RPMI7951 (cell line): ENCODE results near the gene NFYC. TPM values are rescaled to one million over a fixed set of nuclear protein-coding genes. Genes with fewer than 3 reads are reported as not detected.

Experiments used
- DNase-seq: peaks from one replicate; pipeline ENCODE4 v3.0.0-alpha.2; 2012; ENCODE audit warnings: low read depth
- total RNA-seq: library from RNA; depleted of rRNA; stranded (reverse); fragments of >200 nt; shearing (Covaris generic); gene quantifications from 2 replicates; pipeline ENCODE4 v1.2.3, GENCODE V29; 2014

Gene NFYC
- total RNA-seq, 1 experiment from 2014 or later = 26.1 TPM

DNA sequence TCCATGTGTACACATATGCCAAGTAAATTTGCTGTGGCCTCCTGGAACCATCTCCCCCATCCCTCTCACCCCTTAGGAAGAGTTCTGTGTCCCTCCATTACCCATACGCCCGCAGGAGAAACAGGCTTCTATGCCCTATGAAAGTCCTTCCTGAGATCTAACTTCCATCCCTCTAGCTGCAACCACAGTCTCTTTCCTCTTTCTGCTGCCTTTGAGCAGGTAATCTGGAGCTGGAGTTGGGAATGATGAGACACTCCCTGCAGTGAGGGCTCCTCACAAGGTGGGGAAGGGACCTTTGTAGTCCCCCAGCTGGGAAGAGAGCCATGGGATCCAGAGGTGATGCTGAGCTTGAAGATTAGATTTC lies 90.1 kb downstream of the NFYC start:
- DNase-seq = no peak

DNA sequence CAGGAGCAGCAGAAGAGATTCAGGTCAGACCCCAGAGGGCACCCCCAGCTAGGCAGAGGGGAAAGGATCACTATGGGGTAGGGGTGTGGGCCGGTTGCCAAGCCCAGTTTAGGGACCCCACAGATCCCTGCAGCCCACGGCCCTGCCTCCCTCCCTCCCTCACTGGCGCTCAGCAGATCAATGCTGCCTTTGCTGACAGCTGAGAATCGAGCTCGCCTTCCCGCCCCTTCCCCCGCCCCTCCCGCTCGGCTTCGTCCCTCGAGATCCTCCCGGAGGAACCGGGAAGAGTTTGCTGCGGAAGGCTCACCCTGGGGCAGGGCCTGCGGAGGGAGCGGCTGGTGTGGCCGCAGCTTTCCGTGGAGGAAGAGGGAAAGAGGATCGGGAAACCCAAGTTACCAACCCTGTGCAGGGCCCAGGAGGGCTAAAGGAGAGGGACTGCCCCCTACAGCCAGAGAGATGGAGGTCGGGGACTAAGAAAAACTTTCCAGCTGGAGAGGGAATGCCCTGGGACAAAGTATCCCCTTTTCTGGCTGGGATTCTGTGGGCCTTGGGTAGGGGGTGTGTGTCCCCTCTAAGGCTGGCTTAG lies 91.0 kb downstream of the NFYC start:
- no peak for DNase-seq

DNA sequence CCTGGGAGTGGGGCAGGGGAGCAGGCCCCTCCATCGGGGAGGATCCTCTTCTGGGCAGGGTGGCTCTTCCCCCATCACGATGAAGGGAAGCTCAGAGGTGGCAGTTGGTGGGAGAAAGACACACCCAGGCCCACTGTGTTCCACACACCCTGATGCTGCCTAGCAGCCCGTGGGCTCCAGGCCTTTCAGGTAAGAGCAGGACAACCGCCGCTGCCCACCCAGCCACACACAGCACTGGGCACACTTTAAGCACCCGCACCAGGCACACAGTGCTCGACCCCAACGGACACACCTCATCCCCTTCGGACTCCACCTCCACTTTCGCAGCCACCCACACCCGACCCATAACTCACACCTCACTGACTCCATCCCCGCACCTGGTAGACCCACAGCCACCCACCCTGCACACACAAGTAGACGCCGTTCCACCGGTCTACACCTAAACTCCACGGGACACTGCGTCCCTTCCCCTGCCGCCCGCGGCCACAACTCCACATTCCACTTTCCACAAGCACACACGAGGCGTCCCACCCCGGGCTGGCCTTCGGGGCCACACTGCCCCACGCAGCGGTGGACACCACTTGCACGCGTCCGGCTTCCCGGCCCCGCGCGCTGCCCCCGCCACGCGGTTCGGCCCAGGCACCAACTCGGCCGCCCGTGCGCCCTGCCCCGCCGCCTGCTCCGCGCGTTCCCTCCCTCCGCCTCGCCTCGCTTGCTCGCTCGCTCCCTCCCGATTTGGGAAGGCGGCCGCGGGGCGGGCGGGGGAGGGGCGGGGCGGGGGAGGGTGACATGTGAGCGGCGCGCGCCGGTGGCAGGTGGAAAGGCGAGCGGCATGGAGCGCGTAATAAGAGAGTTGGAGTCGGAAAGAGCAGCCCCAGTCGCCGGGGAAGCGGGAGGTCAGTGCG lies 91.7 kb downstream of the NFYC start, which contains the start of gene KCNQ4:
Gene KCNQ4, plus strand, starts transcription at position 787 of the 905 bp plus-strand sequence. CDS start 307 bp downstream, outside the sequence.
- DNase-seq = no peak

DNA sequence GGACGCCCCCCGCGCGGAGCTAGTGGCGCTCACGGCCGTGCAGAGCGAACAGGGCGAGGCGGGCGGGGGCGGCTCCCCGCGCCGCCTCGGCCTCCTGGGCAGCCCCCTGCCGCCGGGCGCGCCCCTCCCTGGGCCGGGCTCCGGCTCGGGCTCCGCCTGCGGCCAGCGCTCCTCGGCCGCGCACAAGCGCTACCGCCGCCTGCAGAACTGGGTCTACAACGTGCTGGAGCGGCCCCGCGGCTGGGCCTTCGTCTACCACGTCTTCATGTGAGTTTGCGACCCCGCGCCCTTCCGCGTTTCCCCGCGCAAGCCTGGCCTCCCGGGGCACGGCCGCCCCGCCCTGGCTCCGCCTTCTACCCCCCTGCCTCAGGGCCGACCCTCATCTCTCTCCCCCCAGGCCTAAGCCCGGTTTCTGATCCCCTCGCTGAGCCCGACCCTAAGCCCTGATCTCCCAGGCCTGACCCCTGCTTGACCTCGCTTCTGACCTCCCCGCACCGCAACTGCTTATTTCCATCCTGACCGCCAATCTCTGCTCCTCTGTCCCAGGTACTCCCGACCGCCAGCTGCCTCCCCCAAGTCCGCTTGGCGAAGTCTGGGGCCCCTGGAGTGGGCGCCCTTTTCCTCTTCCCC lies 92.8 kb downstream of the NFYC start:
- DNase-seq = no peak

DNA sequence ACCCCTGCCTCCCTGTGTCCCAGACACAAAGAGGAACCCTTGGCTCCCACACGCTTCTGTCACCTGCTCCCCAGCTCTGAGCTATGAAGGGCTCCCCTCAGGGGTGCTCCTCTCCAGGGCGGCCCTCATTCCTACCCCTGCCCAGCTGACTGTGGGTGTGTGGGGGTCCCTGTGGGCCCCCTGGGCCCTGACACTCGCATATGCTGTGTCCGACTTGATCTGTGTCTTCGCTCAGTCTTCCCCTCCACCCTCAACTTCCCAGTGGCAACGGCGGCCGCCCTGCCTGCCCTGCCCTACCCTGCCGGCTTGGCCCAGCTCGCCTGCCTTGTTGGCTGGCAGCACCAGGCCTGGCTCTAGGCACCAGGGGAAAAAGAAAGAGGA lies 93.3 kb downstream of the NFYC start:
- DNase-seq = no peak

DNA sequence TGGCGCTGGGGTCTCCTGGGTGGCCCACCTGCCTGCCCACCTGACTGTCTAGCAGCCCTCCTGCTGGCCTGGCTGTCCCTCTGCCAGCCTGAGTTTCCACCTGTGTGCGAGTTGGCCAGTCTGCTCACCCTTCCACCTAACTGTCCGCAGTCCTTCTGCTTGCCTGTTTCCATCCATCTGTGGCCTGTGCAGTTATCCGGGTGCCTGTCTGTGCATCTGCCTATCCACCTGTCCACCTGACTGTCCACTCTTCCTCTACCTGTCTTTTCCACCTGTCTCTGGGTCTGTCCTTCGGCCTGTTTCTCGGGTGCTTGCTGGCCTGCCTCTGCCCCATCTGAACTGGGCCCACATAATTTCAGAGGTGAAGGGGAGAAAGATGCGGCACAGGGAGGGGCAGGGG lies 93.9 kb downstream of the NFYC start:
- no peak for DNase-seq

DNA sequence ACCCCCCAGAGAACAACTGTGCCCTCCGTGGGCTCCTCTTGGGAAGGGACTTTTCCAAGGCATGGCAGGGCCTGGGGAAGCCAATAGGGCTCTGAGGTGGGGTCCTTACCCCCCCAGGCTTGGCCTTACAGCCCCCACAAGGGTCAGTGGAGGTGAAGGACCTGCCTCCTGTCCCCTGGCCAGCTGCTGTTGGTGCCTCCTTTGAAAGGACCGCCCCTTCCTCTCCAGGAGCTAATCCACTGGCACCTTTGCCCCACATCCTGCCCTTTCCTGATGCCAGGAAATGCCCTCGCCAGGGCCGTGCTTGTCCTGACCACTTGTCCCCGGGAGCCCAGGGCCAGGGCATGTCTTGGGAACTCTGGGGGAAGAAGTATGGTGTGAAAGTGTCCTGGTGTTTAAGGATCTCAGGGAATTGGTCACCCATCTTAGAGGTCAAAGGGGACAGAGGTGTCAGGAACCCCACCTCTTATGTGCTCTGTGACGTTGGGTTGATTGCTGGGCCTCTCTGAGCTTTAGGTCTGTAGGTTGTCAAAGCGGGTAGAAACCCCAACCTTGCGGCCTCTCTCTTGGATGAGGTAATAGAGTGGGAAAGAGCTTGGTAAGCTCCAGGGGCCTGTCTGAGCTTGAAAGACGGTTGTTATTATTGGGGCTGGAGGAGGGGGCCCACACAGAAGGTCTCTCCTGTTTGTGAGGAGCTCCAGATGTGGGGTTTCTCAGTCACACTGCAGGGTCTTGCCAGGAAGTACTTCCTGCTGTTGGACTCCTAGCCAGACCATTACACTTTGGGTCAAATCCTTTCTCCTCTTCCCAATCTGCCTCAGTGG lies 94.9 kb downstream of the NFYC start:
- DNase-seq = no peak

DNA sequence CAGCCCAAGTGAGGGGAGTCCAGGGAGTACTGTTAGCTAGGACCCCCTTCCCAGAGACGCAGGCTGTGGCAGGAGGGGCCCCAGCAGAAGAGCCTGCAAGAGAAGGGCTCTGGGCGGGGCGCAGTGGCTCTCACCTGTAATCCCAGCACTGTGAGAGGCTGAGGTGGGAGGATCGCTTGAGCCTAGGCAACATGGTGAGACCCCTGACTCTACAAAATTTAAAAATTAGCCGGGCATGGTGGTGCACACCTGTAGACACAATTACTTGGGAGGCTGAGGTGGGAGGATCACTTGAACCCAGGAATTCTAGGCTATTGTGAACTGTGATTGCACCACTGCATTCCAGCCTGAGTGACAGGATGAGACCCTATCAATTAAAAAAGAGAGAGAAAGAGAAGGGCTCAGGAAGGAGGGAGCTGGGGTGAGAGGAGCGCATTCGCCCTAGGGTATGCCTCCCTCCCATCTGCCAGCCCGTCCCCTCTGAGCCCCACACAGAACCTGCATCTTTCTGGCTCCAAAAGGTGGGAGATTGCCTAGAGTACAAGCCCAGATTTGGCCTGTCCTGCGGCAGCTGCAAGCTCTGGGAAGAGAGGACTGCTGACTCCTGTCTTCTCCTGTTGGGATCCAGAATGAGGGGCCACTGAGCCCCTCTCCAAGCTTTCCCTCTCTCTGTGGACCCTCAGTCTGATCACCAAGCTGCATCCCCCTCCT lies 95.6 kb downstream of the NFYC start:
- no peak for DNase-seq

DNA sequence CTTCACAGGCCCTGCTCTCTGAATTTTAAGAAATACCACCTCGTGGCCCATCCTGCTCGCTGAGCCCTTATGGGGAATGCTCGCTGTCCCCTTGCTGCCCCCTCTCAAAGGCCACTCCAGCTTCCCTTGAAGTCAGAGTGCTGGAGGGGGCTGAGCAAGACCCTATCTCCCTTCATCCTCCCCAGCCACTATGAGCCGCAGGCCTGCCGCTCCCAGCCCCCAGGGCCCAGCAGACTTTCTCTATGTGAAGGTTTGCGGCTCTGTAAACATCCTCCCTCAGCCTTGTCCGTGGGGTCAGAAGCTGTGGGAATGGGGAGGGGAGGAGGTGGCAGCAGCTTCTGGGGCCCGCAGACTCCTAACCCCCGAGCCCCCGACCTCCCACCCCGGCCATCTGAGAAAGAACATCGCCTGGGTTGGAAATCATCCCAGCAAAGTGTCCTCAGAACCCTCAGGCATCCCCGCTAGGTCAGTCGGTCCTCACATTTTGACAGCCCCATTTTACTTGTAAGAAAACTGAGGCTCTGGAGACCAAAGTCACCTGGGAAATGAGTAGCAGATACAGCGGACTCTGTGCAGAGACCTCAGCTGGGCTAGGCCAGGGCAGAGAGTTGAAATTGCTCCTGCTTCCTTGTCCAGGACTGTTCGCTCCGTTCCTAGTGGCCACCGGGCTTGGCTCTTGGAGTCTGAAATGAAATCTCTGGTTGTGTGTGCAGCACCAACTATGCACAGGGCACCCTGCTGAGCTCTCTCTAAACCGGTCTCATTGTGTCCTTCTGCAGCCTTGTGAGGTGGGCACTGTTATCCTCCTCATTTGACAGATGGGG lies 96.4 kb downstream of the NFYC start:
- DNase-seq = no peak

DNA sequence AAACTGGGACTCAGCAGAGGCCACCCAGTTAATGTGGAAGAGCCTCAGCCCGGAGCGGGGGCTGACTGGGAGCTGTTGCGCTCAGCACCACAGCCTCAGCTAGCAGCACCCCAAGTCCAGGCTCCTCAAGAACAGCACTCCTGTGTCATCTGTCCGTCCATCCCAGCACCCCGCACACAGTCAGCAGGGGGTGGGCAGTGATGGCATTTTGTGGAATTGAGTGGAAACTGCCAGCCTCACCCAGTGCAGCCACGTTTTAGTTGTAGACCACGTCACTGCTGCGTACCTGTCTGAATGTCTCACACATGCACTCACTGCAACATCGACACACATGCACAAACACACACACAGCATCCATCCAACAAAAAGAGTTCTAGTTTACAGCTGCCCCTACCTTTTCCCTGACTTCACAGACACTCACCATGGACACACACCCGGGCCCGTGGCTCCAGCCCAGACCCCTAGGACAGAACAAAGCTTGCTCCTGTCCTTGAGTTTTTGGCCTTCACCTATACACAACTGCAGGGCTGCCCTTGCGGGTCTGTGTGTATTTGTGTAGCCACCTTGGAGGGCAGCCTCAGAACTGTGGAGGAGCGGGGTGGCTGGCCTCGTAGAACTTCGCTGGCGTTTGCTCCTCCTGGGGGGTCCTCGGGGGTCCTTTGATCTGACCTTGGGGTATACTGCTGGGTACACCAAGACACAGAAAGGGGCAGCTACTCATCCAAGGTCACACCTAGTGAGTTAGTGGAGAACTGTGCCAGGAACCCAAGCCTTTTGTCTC lies 97.2 kb downstream of the NFYC start:
- DNase-seq = no peak

DNA sequence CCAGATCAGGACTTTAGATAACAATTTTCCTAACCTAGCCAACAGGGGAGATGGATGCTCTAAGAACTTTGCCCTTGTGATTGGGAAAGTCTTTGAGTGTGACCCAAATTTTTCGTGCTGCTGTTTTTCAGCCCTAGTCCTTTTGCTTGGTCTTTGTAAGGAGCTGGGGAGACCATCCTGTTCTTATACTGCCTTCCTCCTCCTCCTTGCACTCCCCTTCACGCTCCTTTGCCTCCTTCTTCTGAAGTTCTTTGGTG lies 97.8 kb downstream of the NFYC start:
- no peak for DNase-seq

DNA sequence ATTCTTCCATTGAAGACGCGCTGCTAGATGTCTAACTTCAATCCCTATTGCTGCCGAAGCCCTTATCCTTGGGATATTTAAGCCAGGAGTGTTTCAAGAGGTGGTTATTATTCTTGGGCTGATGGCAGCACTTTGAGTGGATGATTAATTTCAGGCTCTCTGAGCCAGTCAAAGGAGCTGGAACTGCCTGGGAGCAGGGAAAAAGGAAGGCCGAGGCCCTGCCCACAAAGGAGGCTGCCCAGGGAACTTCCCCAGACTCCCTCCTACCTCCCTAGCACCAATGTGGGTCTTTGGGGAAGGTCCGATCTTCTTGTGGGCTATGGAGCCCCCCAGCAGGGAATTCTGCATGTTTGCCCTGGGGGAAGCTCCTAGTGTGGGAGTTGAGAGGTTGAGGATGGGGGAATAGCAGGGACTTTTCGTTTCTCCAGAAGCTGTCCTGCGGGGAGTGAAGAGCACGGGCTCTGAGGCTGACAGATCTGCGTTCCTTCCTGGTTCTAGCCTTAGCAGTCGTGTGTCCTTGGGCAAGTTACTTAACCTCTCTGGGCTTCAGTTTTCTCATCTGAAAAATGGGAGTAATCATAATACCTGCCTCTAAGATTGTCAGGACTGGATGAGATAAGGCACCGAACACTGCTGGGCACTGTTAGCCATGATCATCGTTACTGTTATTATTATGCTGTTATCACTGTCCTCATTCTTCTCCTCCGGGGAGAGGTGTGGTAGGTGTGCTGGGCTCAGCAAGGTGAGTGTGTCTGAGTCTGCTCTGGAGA lies 98.3 kb downstream of the NFYC start:
- DNase-seq = no peak

DNA sequence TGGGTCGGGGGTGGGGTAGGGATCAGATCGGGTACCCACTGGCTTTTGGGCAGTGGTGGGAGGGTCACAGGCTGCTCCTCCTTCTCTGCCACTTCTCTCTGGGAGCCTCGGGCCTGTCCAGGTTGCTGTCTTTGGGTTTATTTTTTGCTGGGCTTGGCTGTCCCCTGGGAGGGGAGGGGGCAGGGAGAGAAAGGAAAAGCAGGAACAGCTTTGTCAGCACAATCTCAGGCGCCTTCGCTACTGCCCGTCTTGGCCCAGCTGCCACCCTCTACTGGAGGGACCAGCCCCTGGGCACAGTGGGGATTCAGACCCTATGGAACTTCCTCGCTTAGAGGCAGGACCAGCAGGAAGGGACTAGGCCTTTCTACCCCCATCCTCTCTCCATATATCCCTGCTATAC lies 100.5 kb downstream of the NFYC start:
- no peak for DNase-seq

DNA sequence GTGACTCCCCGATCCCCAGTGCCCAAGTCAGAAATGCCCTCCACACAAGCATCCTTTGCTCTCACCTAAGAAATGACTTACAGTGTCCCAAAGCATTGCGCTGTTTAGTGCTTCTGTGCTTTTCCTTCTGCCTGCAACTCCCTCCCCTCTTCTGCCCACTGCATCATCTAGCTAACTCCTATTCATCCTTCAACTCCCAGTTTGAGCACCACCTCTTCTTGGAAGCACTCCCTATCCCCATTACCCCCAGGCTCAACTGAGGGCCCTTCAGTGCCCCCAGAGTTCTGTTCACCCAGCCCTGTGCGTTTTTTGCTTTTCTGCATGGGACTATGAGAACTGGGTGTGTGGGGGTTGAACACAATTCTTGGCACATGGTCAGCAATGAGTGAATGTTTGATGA lies 102.1 kb downstream of the NFYC start:
- DNase-seq = no peak

DNA sequence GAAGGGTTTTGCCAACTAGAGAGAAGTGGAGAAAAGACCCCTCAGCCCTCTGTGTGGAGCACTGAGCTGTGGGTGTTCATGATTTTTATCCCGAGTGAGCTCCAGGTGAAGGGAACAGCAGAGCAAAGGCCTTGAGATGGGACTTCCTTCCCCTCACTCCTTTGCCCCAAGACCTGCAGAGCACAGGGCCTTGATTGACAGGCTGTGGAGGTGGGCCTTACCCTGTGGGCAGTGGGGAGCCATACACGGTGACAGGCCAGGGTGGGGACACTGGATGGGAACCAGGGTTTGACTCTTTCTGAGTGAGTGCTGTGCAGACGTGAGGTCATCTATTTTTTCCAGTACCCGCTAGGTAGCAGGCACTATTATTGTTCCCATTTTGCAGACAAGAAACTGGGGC lies 102.5 kb downstream of the NFYC start:
- DNase-seq = no peak

DNA sequence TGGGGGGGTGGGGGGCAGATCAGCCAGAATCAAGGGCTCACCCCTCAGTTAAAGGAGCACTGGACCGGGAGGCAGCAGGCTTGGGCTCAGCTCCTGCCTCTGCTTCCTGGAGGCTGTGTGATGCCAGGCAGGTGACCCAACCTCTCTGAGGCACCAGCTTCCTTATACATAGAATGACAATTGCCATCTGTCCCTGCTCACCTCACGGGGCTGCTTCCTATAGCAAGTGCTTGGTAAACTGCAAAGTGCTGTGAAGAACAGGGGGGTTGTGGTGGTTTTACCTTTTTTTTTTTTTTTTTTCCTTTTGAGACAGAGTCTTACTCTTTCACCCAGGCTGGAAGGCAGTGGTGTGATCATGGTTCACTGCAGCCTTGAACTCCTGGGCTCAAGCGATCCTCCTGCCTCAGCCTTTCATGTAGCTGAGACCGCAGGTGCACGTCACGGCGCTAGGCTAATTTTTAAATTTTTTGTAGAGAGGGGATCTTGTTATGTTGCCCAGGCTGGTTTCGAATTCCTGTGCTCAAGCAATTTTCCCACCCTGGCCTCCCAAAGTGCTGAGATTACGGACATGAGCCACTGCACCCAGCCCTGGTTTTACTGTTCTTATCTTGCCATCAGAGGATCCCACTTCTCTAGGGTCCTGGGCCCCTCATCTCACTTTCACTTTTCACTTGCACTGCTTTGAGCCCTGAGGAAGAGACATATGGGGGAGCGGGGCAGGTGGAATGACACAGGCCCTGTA lies 103.6 kb downstream of the NFYC start:
- DNase-seq = no peak

DNA sequence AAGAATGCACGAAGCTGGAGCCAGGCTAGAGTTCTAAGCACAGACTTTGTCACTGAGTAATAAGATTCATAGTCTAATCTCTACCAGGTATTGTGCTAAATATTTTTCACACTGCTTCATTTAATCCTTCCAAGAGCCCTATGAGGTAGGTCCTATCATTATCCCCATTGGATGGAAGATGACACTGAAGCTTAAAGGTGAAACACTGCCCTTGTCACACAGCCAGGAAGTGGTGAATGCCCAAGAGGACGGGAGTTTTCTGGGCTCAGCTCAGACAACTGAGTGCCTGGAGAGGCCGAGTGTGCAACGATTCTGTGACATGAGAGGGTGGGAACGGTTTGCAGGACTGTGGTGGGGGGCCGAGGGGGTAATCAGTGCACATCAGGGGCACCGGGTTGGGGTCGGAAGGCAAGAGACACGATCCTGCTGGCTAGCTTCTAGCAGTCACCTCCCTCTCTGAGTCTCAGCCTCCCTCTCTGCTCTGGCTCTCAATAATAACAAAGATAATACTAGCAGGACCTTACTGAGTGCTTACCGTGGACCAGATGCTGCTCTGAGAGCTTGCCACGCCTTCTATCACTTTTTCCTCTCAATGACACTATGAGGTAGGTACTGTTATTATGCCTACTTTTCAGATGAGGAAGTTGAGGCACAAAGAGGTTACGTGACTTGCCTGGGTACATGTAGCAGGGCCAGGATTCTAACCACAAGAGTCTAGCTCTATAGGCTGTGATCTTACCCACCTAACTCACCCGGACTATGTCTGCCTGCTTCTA lies 104.5 kb downstream of the NFYC start:
- no peak for DNase-seq
